MM.1S (cell line): ENCODE results near the gene ASPSCR1.

Experiments used
- DNase-seq: peaks from one replicate; pipeline ENCODE4 v3.0.0-alpha.2; 2015
- H2AFZ ChIP-seq: fragments of 300-600 bp; sonication (generic); 2 replicates; pipeline ENCODE4 v1.6.0; 2016; ENCODE audit warnings: antibody characterized with exemption, low read length
- H3F3A ChIP-seq: fragments of 300-600 bp; sonication (generic); 2 replicates; pipeline ENCODE4 v1.6.1; 2016; ENCODE audit warnings: mild to moderate bottlenecking, antibody characterized with exemption, low read length, moderate library complexity, mixed read lengths; ENCODE audit not compliant: insufficient read depth
- H3K27ac ChIP-seq: fragments of 300-600 bp; sonication (generic); 2 replicates; pipeline ENCODE4 v1.5.1; 2016; ENCODE audit warnings: mild to moderate bottlenecking, low read length
- H3K27me3 ChIP-seq: fragments of 300-600 bp; sonication (generic); replicated peaks from 2 replicates; pipeline ENCODE4 v1.6.0; 2016; ENCODE audit warnings: low read length; ENCODE audit not compliant: insufficient read depth
- H3K36me3 ChIP-seq: fragments of 300-600 bp; sonication (generic); replicated peaks from 2 replicates; pipeline ENCODE4 v1.6.1; 2016; ENCODE audit warnings: mild to moderate bottlenecking, low read length, mixed read lengths; ENCODE audit not compliant: insufficient read depth
- H3K4me1 ChIP-seq: fragments of 300-600 bp; sonication (generic); 2 replicates; pipeline ENCODE4 v1.6.1; 2016; ENCODE audit warnings: low read length, mixed read lengths
- H3K4me2 ChIP-seq: fragments of 300-600 bp; sonication (generic); 2 replicates; pipeline ENCODE4 v1.6.0; 2016; ENCODE audit warnings: low read depth, low read length
- H3K4me3 ChIP-seq: fragments of 300-600 bp; sonication (generic); 2 replicates; pipeline ENCODE4 v1.5.1; 2016; ENCODE audit warnings: low read length, mixed read lengths
- H3K79me2 ChIP-seq: fragments of 300-600 bp; sonication (generic); 2 replicates; pipeline ENCODE4 v1.6.1; 2016; ENCODE audit warnings: mixed run types, low read length, mixed read lengths
- H3K9ac ChIP-seq: fragments of 300-600 bp; sonication (generic); 2 replicates; pipeline ENCODE4 v1.6.1; 2016; ENCODE audit warnings: low read length, mixed read lengths
- H3K9me2 ChIP-seq: fragments of 300-600 bp; sonication (generic); replicated peaks from 2 replicates; pipeline ENCODE4 v1.6.1; 2016; ENCODE audit warnings: mild to moderate bottlenecking, low read length, mixed read lengths; ENCODE audit not compliant: insufficient read depth
- H3K9me3 ChIP-seq: fragments of 300-600 bp; sonication (generic); replicated peaks from 2 replicates; pipeline ENCODE4 v1.6.1; 2016; ENCODE audit warnings: mild to moderate bottlenecking, low read length, mixed read lengths; ENCODE audit not compliant: insufficient read depth
- H4K20me1 ChIP-seq: fragments of 300-600 bp; sonication (generic); 2 replicates; pipeline ENCODE4 v1.6.1; 2016; ENCODE audit warnings: mild to moderate bottlenecking, low read length, moderate library complexity, mixed read lengths; ENCODE audit not compliant: insufficient read depth
- CTCF ChIP-seq: fragments of 300-600 bp; sonication (generic); IDR thresholded peaks from 2 replicates; pipeline ENCODE4 v1.5.1; 2016; ENCODE audit warnings: antibody characterized with exemption, low read length, mixed read lengths
- EZH2 ChIP-seq: fragments of 300-600 bp; sonication (generic); optimal IDR thresholded peaks from 2 replicates; pipeline ENCODE3; 2017; ENCODE audit warnings: low read depth, mild to moderate bottlenecking, antibody characterized with exemption, low read length, mixed read lengths
- EZH2phosphoT487 ChIP-seq: fragments of 300-600 bp; sonication (generic); IDR thresholded peaks from 2 replicates; pipeline ENCODE4 v1.6.1; 2018; ENCODE audit warnings: antibody characterized with exemption, low read length

The ASPSCR1 gene

GRCh38 chr17:82055023-82055964 lies 77.9 kb downstream of the ASPSCR1 start:
- H3K4me3 ChIP-seq: no peak overlapping the region
- no peak overlapping the region for H2AFZ ChIP-seq
- DNase-seq: no peak
- H3K4me2 ChIP-seq: no peak overlapping the region
- H3K27ac ChIP-seq: no peak overlapping the region
- no peaks in the 10 kb centered on the region for H3K27me3 ChIP-seq
- peaks cover 24% of the 10 kb centered on the region for H3K79me2 ChIP-seq
- H3K9me2 ChIP-seq: no peaks in the 10 kb centered on the region
- H3K4me1 ChIP-seq: peaks cover 7% of the 10 kb centered on the region; the same call in 1 of the 2 replicates
- peaks cover 3% of the 10 kb centered on the region; the same call in 1 of the 2 replicates for H3F3A ChIP-seq
- no peak overlapping the region for H3K9ac ChIP-seq
- TF ChIP-seq EZH2 (no peak), CTCF (no peak), EZH2phosphoT487 (no peak)
- H3K9me3 ChIP-seq: no peaks in the 10 kb centered on the region
- no peaks in the 10 kb centered on the region for H3K36me3 ChIP-seq
- no peaks in the 10 kb centered on the region for H4K20me1 ChIP-seq

GRCh38 chr17:82055965-82056728 lies 78.7 kb downstream of the ASPSCR1 start:
- Histone ChIP-seq H3K79me2 (peaks cover 21% of the 10 kb centered on the region), H3K4me1 (peaks cover 7% of the 10 kb centered on the region; the same call in 1 of the 2 replicates), H2AFZ (no peak overlapping the region), H3K4me3 (no peak overlapping the region), H3K36me3 (no peaks in the 10 kb centered on the region), H3K27ac (no peak overlapping the region), H3K9me3 (no peaks in the 10 kb centered on the region), H3K9ac (no peak overlapping the region), H3K9me2 (no peaks in the 10 kb centered on the region), H3F3A (peaks cover 3% of the 10 kb centered on the region; the same call in 1 of the 2 replicates), H3K27me3 (no peaks in the 10 kb centered on the region), H3K4me2 (no peak overlapping the region), H4K20me1 (no peaks in the 10 kb centered on the region)
- TF ChIP-seq CTCF (no peak), EZH2phosphoT487 (no peak), EZH2 (no peak)
- no peak for DNase-seq

- no peak overlapping the region for H3K27ac ChIP-seq
- H2AFZ ChIP-seq: no peak overlapping the region
- no peaks in the 10 kb centered on the region for H4K20me1 ChIP-seq
- DNase-seq: no peak
- peaks cover 7% of the 10 kb centered on the region; the same call in 1 of the 2 replicates for H3K4me1 ChIP-seq
- TF ChIP-seq CTCF (no peak), EZH2phosphoT487 (no peak), EZH2 (no peak)
- H3K9me2 ChIP-seq: no peaks in the 10 kb centered on the region
- no peaks in the 10 kb centered on the region for H3K9me3 ChIP-seq
- no peak overlapping the region for H3K4me2 ChIP-seq
- peaks cover 3% of the 10 kb centered on the region; the same call in 1 of the 2 replicates for H3F3A ChIP-seq
- no peaks in the 10 kb centered on the region for H3K36me3 ChIP-seq
- no peak overlapping the region for H3K4me3 ChIP-seq
- H3K9ac ChIP-seq: no peak overlapping the region
- peaks cover 21% of the 10 kb centered on the region for H3K79me2 ChIP-seq
- no peaks in the 10 kb centered on the region for H3K27me3 ChIP-seq
These were observed 79.5 kb downstream of the ASPSCR1 start for GRCh38 chr17:82056729-82057621.
